KBM-7 (cell line): ENCODE measurements around the gene KRT4.
"Not testable (repeated sequence)": the region's sequence is repeated elsewhere in the genome, so short reads cannot be mapped to it uniquely, and the experiment has no call there.

ENCODE experiments used
- DNase-seq: peaks from one replicate; pipeline ENCODE4 v3.0.0-alpha.2; 2015
- in situ Hi-C: fragments of 300-500 bp; cut with MboI; formaldehyde crosslinking; loops from 2 replicates; pipeline ENCODE4 v1.14.3; 2020; ENCODE audit warnings: low sequenced_read_pairs, low pct_unique_long_range_greater_than_20kb, mixed read lengths

Gene KRT4

GRCh38 chr12:52763036-52763659 lies 50.8 kb downstream of the KRT4 start:
- in situ Hi-C loops: no loop called here
- DNase-seq: no peak

- DNase-seq: no peak
- in situ Hi-C loops: no loop called here
Observed at GRCh38 chr12:52761802-52762201, 52.1 kb downstream of the KRT4 start.

- in situ Hi-C loops, DNase-seq: not testable (repeated sequence)
Observed at GRCh38 chr12:52761218-52761617, 52.7 kb downstream of the KRT4 start.

- no peak for DNase-seq
- in situ Hi-C loops: no loop called here
Observed at GRCh38 chr12:52760623-52761022, 53.3 kb downstream of the KRT4 start.

GRCh38 chr12:52759695-52760094 lies 54.2 kb downstream of the KRT4 start:
- no peak for DNase-seq

GRCh38 chr12:52759218-52759617 lies 54.7 kb downstream of the KRT4 start:
- DNase-seq: no peak
- in situ Hi-C loops: no loop called here

More at GRCh38 chr12:52759695-52760094, 54.2 kb downstream of the KRT4 start:
- in situ Hi-C loops: no loop called here

GRCh38 chr12:52757449-52758176 lies 56.3 kb downstream of the KRT4 start:
- in situ Hi-C loops: no loop called here
- DNase-seq: no peak
